ENCODE results near the gene SECISBP2. TPM values are rescaled to one million over a fixed set of nuclear protein-coding genes. Genes with fewer than 3 reads are reported as not detected.
A peak's percentile ranks its signal among the peaks of the same experiment; 100 is the strongest.

The SECISBP2 gene
- total RNA-seq, 2 experiments from 2014 or later = 40.4 to 42.5 TPM

DNA sequence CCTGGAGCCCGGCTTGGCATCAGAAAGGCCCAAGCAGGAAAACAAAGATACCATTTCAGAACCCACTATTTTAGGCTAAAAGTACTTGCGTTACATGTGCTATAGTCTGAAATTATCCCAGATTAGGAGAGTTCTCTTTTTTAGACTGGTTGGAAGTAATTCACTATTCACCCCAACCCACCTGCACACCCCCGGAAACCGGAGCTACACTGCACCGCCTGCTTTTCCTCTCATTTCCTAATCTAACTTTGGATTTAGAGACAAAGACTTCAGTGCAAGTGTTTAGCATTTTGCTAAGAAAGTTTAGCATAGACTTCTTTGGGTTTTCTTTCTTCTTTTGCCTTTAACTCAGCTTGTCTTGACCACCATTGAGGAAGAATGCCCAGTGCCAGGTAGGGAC, 79.2 kb downstream of the SECISBP2 start:
- Mint-ChIP-seq H3K27ac (peak overlapping the region; percentile 66), H3K9me3 (no peaks in the 10 kb centered on the region), H3K27me3 (no peaks in the 10 kb centered on the region), H3K36me3 (ENCODE audit: low read depth) (peaks cover 87% of the 10 kb centered on the region), H3K4me3 (no peak overlapping the region), H3K4me1 (ENCODE audit: low read depth) (peaks cover 22% of the 10 kb centered on the region)
- DNase-seq (no peak), ATAC-seq (no peak)
- ChIA-PET POLR2A (interaction anchor here (1.1 to 1.9 kb wide), 2 partner anchors 8 to 15 kb away, joined by 3 to 4 read pairs; no protein-coding TSS in a partner anchor), CTCF (no interaction called here)
- intact Hi-C loops (cut with micrococcal nuclease) = no loop called here
- TF ChIP-seq, protein P1, sequence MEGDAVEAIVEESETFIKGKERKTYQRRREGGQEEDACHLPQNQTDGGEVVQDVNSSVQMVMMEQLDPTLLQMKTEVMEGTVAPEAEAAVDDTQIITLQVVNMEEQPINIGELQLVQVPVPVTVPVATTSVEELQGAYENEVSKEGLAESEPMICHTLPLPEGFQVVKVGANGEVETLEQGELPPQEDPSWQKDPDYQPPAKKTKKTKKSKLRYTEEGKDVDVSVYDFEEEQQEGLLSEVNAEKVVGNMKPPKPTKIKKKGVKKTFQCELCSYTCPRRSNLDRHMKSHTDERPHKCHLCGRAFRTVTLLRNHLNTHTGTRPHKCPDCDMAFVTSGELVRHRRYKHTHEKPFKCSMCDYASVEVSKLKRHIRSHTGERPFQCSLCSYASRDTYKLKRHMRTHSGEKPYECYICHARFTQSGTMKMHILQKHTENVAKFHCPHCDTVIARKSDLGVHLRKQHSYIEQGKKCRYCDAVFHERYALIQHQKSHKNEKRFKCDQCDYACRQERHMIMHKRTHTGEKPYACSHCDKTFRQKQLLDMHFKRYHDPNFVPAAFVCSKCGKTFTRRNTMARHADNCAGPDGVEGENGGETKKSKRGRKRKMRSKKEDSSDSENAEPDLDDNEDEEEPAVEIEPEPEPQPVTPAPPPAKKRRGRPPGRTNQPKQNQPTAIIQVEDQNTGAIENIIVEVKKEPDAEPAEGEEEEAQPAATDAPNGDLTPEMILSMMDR (IDR thresholded peaks at IDR 0.05) = no peak

DNA sequence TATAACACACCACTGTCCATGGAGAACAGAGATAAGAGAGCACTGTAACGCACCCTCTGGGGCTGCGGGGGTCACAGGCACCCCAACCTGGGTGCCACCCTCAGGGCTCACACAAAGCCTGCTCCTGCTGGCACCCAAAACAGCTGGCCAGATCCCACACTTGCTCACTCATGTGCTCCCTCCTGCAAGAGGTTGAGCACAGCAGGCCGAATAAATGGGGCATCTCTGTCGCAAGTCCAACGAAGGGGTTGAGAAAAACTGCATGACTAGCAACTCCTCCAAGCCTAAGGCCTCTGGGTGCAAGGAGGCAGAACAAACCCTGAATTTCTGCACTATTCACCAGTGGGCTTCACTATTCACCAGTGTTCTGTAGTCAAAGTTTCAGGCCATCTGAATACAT, 80.3 kb downstream of the SECISBP2 start:
- H3K27me3 Mint-ChIP-seq = no peaks in the 10 kb centered on the region
- H3K4me3 Mint-ChIP-seq = no peak overlapping the region
- ChIA-PET CTCF (interaction anchor here (1.0 kb wide), 1 partner anchor 150 kb away, joined by 4 read pairs; no protein-coding TSS in a partner anchor), POLR2A (interaction anchor here (0.7 to 1.1 kb wide), 5 partner anchors 10 to 137 kb away, joined by 3 to 4 read pairs (median 3); no protein-coding TSS in a partner anchor)
- ATAC-seq (no peak), DNase-seq (no peak)
- TF ChIP-seq, protein P1 (IDR thresholded peaks at IDR 0.05) = no peak
- H3K27ac Mint-ChIP-seq = peak overlapping the region; percentile 52
- H3K4me1 Mint-ChIP-seq (ENCODE audit: low read depth) = peaks cover 27% of the 10 kb centered on the region
- H3K36me3 Mint-ChIP-seq (ENCODE audit: low read depth) = peaks cover 85% of the 10 kb centered on the region
- H3K9me3 Mint-ChIP-seq = no peaks in the 10 kb centered on the region
- intact Hi-C loops (cut with micrococcal nuclease) = no loop called here

DNA sequence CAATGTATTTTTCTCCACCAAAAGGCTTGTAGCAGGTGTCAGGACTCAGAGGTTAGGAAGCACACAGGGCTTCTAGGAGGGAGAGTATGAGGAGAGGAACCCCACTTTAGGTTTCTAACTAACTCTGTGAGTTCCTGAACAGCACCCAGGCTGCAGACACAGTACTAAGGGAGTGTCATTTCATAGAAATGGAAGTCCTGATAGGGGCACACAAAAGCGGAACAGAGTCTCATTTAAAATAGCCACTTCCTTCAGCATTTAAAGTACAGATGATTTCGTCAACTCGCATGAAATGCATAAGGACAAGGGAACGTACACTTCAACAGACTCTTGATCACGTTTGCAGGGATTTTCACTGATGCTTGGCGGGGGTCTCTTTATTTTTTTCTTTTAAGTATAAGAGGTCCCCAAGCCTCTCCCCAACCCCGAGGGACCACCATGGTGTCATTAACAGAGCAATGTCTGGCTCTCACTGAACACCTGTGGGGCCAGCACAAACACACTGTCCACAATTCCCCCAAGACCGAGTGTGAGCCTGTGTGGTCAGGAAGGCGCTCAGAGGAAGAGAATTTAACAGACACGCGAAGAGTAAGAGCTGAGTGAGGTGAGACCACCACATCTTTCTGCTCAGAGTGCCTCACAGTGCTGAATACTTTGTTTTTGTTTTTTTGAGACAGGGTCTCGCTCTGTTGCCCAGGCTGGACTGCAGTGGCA, 82.3 kb downstream of the SECISBP2 start:
- H3K36me3 Mint-ChIP-seq (ENCODE audit: low read depth) = peaks cover 86% of the 10 kb centered on the region
- POLR2A ChIA-PET = interaction anchor here (0.6 to 1.5 kb wide), 3 partner anchors 10 to 88 kb away, joined by 3 read pairs; no protein-coding TSS in a partner anchor
- intact Hi-C loops (cut with micrococcal nuclease) = no loop called here
- TF ChIP-seq, protein P1 (IDR thresholded peaks at IDR 0.05) = no peak
- H3K27me3 Mint-ChIP-seq = no peaks in the 10 kb centered on the region
- no peak for ATAC-seq
- peak overlapping the region; percentile 71 for H3K27ac Mint-ChIP-seq
- CTCF ChIA-PET = interaction anchor here (0.8 to 2.5 kb wide), 4 partner anchors 10 to 175 kb away, joined by 3 to 10 read pairs (median 5); no protein-coding TSS in a partner anchor
- no peaks in the 10 kb centered on the region for H3K9me3 Mint-ChIP-seq
- no peak overlapping the region for H3K4me3 Mint-ChIP-seq
- DNase-seq = no peak
- H3K4me1 Mint-ChIP-seq (ENCODE audit: low read depth) = peaks cover 41% of the 10 kb centered on the region

DNA sequence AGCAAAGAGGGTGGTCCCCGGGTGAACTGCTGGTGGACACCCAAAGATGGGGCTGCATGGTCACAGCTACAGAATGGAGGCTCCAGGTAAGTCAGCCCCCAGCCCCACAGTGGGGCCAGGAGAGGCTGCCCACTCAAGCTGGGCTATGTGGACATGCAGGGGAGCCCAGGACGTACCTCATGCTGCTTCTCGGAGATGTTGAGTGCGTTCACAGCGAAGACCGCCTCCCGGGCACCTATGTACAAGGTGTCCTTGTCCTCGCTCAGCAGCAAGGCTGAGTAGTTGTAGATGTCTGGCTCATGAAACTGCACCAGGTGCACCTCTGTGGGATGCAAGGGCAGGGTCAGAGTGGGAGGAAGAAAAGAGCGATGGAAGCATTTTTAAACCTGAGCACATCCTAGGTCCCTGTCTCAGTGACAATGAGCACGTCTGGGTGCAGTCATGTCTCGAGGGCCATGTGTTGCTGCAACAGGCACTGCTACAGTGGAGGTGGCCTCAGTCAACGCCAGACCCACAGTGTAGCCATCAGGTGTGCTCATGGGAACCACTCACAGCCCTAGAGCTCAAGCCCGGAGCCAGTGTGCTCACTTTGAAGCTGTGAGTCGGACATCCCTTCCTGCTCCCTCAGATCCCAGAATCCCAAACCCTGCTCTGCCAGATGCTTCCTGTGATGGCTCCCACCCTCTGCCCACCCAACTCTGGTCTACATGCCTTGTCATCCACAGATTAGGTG, 84.6 kb downstream of the SECISBP2 start:
- ChIA-PET POLR2A (interaction anchor here (0.7 to 1.1 kb wide), 2 partner anchors 26 to 62 kb away, joined by 3 read pairs; no protein-coding TSS in a partner anchor), CTCF (interaction anchor here (1.0 to 2.5 kb wide), 2 partner anchors 8 to 201 kb away, joined by 3 to 10 read pairs; no protein-coding TSS in a partner anchor)
- intact Hi-C loops (cut with micrococcal nuclease) = no loop called here
- Mint-ChIP-seq H3K4me3 (no peak overlapping the region), H3K9me3 (peaks cover 4% of the 10 kb centered on the region), H3K4me1 (ENCODE audit: low read depth) (peaks cover 63% of the 10 kb centered on the region), H3K27me3 (no peaks in the 10 kb centered on the region), H3K36me3 (ENCODE audit: low read depth) (peaks cover 94% of the 10 kb centered on the region), H3K27ac (peak overlapping the region; percentile 71)
- ATAC-seq (no peak), DNase-seq (no peak)
- TF ChIP-seq, protein P1 (IDR thresholded peaks at IDR 0.05) = no peak

All from activated CD8-positive, alpha-beta T cell treated with anti-CD3 and anti-CD28 coated beads for 36 hours (primary cell).